Activated CD4-positive, alpha-beta memory T cell treated with anti-CD3 and anti-CD28 coated beads for 36 hours (primary cell): ENCODE data around the gene AGAP2. TPM values are rescaled to one million over a fixed set of nuclear protein-coding genes. Genes with fewer than 3 reads are reported as not detected.

Experiments used
- CTCF ChIA-PET: fragments of 350-600 bp; sonication (Branson Sonifier 250); formaldehyde crosslinking; loops from one replicate; lab custom pipeline; 2021; ENCODE audit warnings: antibody characterized with exemption, inconsistent platforms; lab: Charles Lee
- POLR2A ChIA-PET: fragments of 350-600 bp; sonication (Branson Sonifier 250); formaldehyde crosslinking; loops from one replicate; lab custom pipeline; 2021; ENCODE audit warnings: antibody characterized with exemption; lab: Charles Lee
- DNase-seq: peaks from one replicate; pipeline ENCODE4 v3.0.0-alpha.2; 2020
- H3K27ac Mint-ChIP-seq: one replicate; pipeline ENCODE4 v1.8.0; 2021; ENCODE audit warnings: mixed read lengths
- H3K27me3 Mint-ChIP-seq: one replicate; pipeline ENCODE4 v1.8.0; 2021; ENCODE audit warnings: mixed read lengths
- H3K36me3 Mint-ChIP-seq: one replicate; pipeline ENCODE4 v1.8.0; 2021; ENCODE audit warnings: mixed read lengths
- H3K4me1 Mint-ChIP-seq: one replicate; pipeline ENCODE4 v1.8.0; 2021; ENCODE audit warnings: low read depth, mixed read lengths
- H3K4me3 Mint-ChIP-seq: one replicate; pipeline ENCODE4 v1.8.0; 2021; ENCODE audit warnings: mild to moderate bottlenecking, mixed read lengths
- H3K9me3 Mint-ChIP-seq: one replicate; pipeline ENCODE4 v1.8.0; 2021; ENCODE audit warnings: mixed read lengths
- intact Hi-C: fragments of 100-400 bp; cut with micrococcal nuclease; formaldehyde crosslinking; loops from one replicate; pipeline ENCODE4 v1.15.1; 2023
- total RNA-seq, 2 experiments: library from RNA; stranded (reverse); gene quantifications; one replicate each; pipeline ENCODE4 v1.2.3, GENCODE V29; 2021

The AGAP2 gene
- total RNA-seq, 2 experiments from 2014 or later: 32.4 to 34.0 TPM

DNA sequence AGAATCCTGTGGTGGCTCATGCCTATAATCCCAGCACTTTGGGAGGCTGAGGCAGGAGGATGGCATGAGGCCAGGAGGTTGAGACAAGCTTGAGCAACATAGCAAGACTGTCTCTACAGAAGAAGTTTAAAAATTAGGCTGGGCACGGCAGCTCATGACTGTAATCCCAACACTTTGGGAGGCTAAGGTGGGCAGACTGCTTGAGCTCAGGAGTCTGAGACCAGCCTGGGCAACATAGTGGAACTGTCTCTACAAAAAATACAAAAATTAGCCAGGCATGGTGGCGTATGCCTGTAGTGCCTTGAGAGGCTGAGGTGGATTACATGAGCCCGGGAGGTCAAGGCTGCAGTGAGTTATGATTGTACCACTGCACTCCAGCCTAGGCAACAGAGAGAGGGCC, 29.3 kb upstream of the AGAP2 start:
- peaks cover 28% of the 10 kb centered on the region for H3K36me3 Mint-ChIP-seq
- CTCF ChIA-PET: interaction anchor here (1.2 to 5.1 kb wide), 3 partner anchors 9 to 15 kb away, joined by 9 to 52 read pairs (median 9); partner anchors contain the start of gene TSFM
- no peak overlapping the region for H3K4me3 Mint-ChIP-seq
- H3K9me3 Mint-ChIP-seq: no peaks in the 10 kb centered on the region
- POLR2A ChIA-PET: no interaction called here
- intact Hi-C loops: no loop called here
- peaks cover 44% of the 10 kb centered on the region for H3K4me1 Mint-ChIP-seq
- no peak overlapping the region for H3K27ac Mint-ChIP-seq
- no peak for DNase-seq
- H3K27me3 Mint-ChIP-seq: peaks cover 2% of the 10 kb centered on the region

GRCh38 chr12:57767305-57767698, 28.8 kb upstream of the AGAP2 start:
- Mint-ChIP-seq H3K9me3 (no peaks in the 10 kb centered on the region), H3K36me3 (peaks cover 29% of the 10 kb centered on the region), H3K4me3 (no peak overlapping the region), H3K27ac (no peak overlapping the region), H3K4me1 (peaks cover 43% of the 10 kb centered on the region), H3K27me3 (peaks cover 2% of the 10 kb centered on the region)
- CTCF ChIA-PET: interaction anchor here (1.2 to 5.1 kb wide), 3 partner anchors 8 to 16 kb away, joined by 9 to 52 read pairs (median 9); partner anchors contain the start of gene TSFM
- DNase-seq: no peak
- intact Hi-C loops: no loop called here
- POLR2A ChIA-PET: no interaction called here

DNA sequence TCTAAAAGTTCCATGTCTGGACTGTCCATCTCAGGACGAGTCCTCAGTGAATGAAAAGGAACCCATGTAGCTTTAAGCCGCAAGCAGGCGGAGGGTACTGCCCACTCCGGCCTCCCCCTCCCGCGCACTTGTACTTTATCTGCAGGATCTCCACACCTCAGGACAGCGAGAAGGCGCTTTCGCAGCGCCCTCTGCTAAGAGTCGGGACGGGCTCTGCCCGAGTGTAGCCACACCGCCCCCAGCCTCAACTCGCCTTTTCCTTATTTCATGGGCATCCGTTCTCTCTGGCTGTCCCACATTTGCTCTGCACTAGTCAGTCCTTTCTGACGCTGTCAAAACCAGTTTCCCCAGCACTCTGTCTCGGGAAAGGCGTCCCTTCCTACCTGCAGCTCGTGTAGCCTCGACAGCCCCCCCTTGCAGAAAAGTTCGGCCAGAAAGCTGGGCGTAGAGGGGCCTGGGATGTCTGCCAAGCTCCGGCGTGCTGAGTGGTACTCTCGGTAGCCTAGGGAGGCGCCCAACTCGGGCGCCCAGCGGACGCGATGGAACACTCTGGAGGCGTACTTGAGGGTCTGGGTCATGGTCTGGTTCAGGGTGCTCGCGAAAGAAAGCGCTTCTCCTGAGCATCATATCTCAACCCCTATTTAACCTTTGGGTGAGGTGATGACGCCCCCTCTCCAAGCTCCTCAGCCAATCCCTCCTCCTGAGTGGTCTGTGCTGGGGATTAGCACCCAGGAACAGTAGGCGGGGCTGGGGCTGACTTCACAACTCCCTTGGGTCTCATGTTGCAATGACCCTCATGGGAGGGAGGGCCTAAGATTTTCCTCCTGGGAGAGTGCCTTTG, 28.1 kb upstream of the AGAP2 start, which contains the start of gene CYP27B1:
TSS of gene CYP27B1 (minus strand) at position 615 of the 841 bp plus-strand sequence. CDS start at position 578, 37 bp downstream.
- no peak for DNase-seq
- ChIA-PET POLR2A (interaction anchor here (0.7 to 1.0 kb wide), 4 partner anchors 10 to 69 kb away, joined by 3 to 4 read pairs (median 4); no protein-coding TSS in a partner anchor), CTCF (interaction anchor here (1.0 to 5.1 kb wide), 4 partner anchors 8 to 17 kb away, joined by 3 to 52 read pairs (median 9); partner anchors contain the start of gene TSFM)
- Mint-ChIP-seq H3K9me3 (no peaks in the 10 kb centered on the region), H3K27ac (peak within 1 kb of the TSS; percentile 13), H3K27me3 (peaks cover 2% of the 10 kb centered on the region), H3K36me3 (peaks cover 29% of the 10 kb centered on the region), H3K4me1 (peaks cover 41% of the 10 kb centered on the region), H3K4me3 (peak within 1 kb of the TSS; percentile 86)
- intact Hi-C loops: no loop called here

DNA sequence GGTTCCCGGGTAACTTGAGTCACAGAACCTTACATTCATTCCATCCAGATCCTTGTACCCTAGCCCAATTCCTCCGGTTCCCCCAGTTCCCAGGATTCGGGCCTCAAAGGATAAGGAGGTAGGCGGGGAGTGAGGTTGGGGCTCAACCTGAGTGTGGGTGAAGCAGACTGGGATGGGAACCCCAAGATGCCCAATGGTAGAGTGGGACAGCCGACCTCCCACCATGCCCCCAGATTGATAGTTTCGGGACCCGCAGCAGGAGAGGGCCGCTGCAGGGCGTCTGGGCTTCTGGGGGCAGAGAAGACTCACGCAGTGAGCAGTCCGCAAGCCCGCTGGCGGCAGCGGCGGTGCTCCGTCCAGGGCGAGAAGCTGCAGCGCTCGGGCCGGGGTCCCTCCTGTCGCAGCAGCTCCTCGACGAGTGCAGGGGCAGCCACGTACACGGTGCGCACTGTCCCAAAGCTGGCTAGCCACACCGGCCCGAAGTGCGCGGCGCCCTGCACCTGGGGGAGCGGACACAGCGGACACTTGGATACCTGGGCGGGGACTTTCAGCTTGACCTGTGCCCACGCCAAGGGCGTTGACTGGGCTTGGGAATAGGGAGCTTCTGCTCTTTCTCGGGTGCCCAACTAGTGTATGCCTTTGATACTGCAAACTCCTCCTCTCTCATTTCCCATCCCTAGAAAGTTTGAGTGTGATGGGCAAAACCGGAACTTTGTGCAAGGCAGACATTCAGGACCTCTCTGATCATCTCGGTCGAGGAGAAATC, 27.3 kb upstream of the AGAP2 start:
- Mint-ChIP-seq H3K4me1 (peaks cover 34% of the 10 kb centered on the region), H3K4me3 (peak overlapping the region; percentile 86), H3K36me3 (peaks cover 26% of the 10 kb centered on the region), H3K27me3 (peaks cover 2% of the 10 kb centered on the region), H3K9me3 (no peaks in the 10 kb centered on the region), H3K27ac (peak overlapping the region; percentile 77)
- DNase-seq: no peak
- POLR2A ChIA-PET: interaction anchor here (0.7 to 1.3 kb wide), 6 partner anchors 9 to 70 kb away, joined by 3 to 5 read pairs (median 4); partner anchors contain the start of gene MARCHF9
- intact Hi-C loops: loop anchor here (1.0 to 2.0 kb wide), 2 partner anchors 10 to 133 kb away; no protein-coding TSS in a partner anchor
- CTCF ChIA-PET: interaction anchor here (1.0 to 5.1 kb wide), 6 partner anchors 9 to 130 kb away, joined by 3 to 52 read pairs (median 8); partner anchors contain the start of genes CDK4 and TSFM

DNA sequence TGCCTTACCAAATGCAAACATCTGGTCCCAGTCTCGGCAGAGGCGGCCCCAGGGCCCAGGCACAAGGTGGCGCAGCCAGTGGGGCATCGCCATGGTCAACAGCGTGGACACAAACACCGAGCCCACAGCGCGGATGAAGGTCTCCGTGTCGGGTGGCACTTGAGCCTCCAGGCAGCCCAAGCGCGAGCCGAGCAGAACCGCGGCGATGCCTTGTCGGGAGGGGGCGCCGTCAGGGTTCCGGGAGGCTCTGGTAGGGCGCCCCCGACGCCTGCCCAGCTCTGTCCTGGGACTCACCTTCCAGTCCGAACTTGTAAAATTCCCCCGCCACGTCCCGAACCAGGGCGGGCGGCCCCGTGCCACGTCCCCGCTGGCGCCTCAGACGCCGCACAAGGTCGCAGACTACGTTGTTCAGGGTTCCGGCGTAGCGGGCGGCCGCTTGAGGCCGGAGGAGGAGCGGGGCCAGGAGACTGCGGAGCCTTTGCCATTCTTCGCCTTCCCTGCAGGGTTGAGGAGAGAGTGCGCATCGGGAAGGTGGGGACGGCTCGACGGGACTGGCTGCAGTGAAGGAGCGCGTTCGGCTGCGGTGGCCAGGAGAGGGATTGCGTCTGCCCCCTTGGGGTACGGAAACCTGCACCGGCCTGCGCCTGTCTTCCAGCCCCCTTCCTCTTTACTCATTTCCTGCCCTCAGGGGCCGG, 26.6 kb upstream of the AGAP2 start:
- intact Hi-C loops: loop anchor here (1.0 to 2.0 kb wide), 2 partner anchors 9 to 134 kb away; no protein-coding TSS in a partner anchor
- H3K4me1 Mint-ChIP-seq: peaks cover 28% of the 10 kb centered on the region
- peak; percentile 79 for DNase-seq
- H3K36me3 Mint-ChIP-seq: peaks cover 26% of the 10 kb centered on the region
- ChIA-PET CTCF (interaction anchor here (0.6 to 5.1 kb wide), 8 partner anchors 8 to 174 kb away, joined by 3 to 52 read pairs (median 4); partner anchors contain the start of genes CDK4, PIP4K2C and TSFM), POLR2A (interaction anchor here (0.8 to 1.3 kb wide), 5 partner anchors 9 to 20 kb away, joined by 3 to 5 read pairs (median 3); partner anchors contain the start of genes MARCHF9 and TSPAN31)
- peak overlapping the region; percentile 77 for H3K27ac Mint-ChIP-seq
- peaks cover 2% of the 10 kb centered on the region for H3K27me3 Mint-ChIP-seq
- no peaks in the 10 kb centered on the region for H3K9me3 Mint-ChIP-seq
- peak overlapping the region; percentile 86 for H3K4me3 Mint-ChIP-seq

DNA sequence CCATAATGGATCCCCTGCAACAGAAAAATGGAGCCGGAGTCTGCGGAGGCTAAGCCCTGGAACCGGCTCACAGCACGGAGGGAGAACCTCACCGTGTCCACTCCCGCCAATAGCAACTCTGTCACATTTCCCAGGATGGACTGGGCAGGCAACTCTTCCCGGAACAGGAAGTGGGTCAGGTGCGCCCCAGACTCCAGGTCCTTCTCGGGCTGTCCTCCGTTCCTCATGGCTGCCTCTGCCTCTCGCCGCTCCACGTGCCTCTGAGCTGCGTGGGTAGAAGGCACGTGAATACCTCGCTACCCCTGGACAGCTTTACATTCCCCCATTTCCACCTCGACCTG, 26.1 kb upstream of the AGAP2 start:
- Mint-ChIP-seq H3K36me3 (peaks cover 24% of the 10 kb centered on the region), H3K4me3 (peak overlapping the region; percentile 86), H3K27me3 (peaks cover 2% of the 10 kb centered on the region), H3K27ac (peak overlapping the region; percentile 77), H3K4me1 (peaks cover 31% of the 10 kb centered on the region), H3K9me3 (no peaks in the 10 kb centered on the region)
- ChIA-PET POLR2A (interaction anchor here (0.8 to 1.3 kb wide), 4 partner anchors 8 to 20 kb away, joined by 3 to 5 read pairs (median 4); partner anchors contain the start of genes MARCHF9 and TSPAN31), CTCF (interaction anchor here (0.6 to 5.1 kb wide), 8 partner anchors 8 to 173 kb away, joined by 3 to 52 read pairs (median 4); partner anchors contain the start of genes CDK4, PIP4K2C and TSFM)
- intact Hi-C loops: loop anchor here (1.0 to 2.0 kb wide), 2 partner anchors 8 to 134 kb away; no protein-coding TSS in a partner anchor
- peak; percentile 51 for DNase-seq

DNA sequence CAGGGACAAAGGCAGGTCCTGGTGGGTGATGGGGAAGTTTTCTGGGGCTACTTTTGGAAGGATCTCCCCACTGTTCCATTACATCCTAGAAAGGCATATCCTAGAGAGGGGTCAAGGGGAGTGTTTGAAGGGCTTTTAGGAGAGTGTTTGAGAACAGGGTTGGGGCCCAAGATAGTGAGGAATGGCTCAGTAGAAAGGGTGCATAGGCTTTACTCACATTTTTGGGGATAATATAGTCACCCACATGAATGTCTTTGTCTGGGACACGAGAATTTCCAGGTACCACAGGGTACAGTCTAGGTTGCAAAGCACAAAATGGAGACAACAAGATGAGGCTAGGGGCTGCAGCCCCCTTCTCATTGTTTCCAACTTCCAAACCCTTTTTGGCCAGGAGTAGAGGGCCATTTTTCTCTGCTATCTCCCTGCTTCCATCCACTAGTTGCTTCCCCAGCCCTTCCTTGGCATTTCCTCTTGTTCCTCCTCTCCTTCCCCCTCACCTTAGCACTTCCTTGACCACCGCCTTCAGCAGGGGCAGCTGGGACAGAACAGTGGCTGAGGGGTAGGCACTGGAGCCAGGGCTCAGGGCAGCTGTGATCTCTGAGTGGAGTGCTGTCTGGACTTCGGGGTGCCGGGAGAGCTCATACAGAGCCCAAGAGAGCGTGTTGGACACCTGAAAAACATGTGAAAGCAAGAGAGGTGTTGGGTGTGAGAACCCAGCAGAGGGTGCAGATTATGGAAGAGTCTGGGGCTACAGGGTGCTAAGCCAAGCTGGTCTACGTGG, 25.5 kb upstream of the AGAP2 start:
- Mint-ChIP-seq H3K27me3 (peaks cover 2% of the 10 kb centered on the region), H3K9me3 (no peaks in the 10 kb centered on the region), H3K27ac (no peak overlapping the region), H3K4me1 (peaks cover 35% of the 10 kb centered on the region), H3K4me3 (peak overlapping the region; percentile 86), H3K36me3 (peaks cover 27% of the 10 kb centered on the region)
- no peak for DNase-seq
- ChIA-PET CTCF (interaction anchor here (0.6 to 5.1 kb wide), 8 partner anchors 7 to 173 kb away, joined by 3 to 52 read pairs (median 4); partner anchors contain the start of genes CDK4, PIP4K2C and TSFM), POLR2A (interaction anchor here (0.8 to 1.3 kb wide), 5 partner anchors 7 to 19 kb away, joined by 3 to 5 read pairs (median 4); partner anchors contain the start of genes EEF1AKMT3, MARCHF9, METTL1 and TSPAN31)
- intact Hi-C loops: loop anchor here (2.0 kb wide), 1 partner anchor 135 kb away; no protein-coding TSS in a partner anchor

DNA sequence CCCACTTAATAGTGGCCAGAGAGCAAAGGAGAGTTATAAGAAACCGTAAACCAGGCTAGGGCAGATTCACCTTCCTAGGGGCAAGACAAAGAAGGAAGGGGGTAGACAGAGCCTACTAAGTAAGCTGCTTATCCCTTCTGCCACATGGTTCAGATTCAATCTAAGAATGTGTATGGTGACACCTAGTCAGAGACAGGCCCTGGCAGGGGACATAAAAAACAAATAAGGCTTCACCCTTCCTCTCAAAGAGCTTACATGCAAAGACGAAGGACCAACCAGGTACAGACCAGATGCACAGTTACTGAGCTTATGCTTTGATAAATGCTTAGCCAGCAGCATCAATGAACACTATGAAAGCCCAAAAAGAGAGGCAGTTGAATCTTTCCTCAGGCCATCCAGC, 23.9 kb upstream of the AGAP2 start:
- no peak overlapping the region for H3K4me3 Mint-ChIP-seq
- peaks cover 2% of the 10 kb centered on the region for H3K27me3 Mint-ChIP-seq
- ChIA-PET CTCF (interaction anchor here (0.6 kb wide), 1 partner anchor 84 kb away, joined by 3 read pairs; the partner anchor contains the start of gene CTDSP2), POLR2A (no interaction called here)
- intact Hi-C loops: no loop called here
- H3K4me1 Mint-ChIP-seq: peaks cover 38% of the 10 kb centered on the region
- H3K27ac Mint-ChIP-seq: no peak overlapping the region
- no peaks in the 10 kb centered on the region for H3K9me3 Mint-ChIP-seq
- H3K36me3 Mint-ChIP-seq: peaks cover 22% of the 10 kb centered on the region
- no peak for DNase-seq

DNA sequence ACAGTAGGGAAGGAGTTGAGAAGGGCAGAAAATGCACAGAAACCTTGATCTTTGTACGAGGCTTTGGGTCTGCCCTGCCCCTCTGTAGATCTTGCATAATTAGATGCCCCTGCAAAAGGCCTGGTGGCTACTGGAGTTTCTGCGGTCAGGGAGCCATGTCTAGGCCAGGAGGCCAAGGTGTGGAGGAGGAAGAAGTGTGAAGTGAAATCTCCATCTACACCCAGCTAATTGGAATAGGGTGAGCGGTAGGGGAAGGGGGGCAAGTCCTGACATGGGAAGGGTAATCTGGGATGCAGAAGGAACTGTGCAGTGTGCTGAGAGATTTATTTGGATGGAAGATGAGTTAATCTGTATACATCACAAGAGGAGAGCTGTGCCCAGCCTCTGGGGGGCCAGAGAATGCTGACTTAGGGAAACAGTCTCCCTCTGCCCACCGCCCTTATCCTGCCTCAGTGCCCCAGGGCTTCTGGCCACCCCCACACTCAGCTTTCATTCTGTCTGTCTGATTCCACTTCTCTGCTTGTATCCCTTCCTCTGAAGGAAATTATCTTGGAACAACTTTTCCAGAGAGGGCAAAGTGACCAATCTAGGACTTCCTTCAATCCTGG, 23.0 kb upstream of the AGAP2 start:
- POLR2A ChIA-PET: no interaction called here
- intact Hi-C loops: no loop called here
- H3K9me3 Mint-ChIP-seq: no peaks in the 10 kb centered on the region
- peaks cover 2% of the 10 kb centered on the region for H3K27me3 Mint-ChIP-seq
- peaks cover 38% of the 10 kb centered on the region for H3K4me1 Mint-ChIP-seq
- CTCF ChIA-PET: interaction anchor here (1.2 to 1.4 kb wide), 3 partner anchors 11 to 144 kb away, joined by 3 read pairs; partner anchors contain the start of gene EEF1AKMT3
- no peak for DNase-seq
- H3K27ac Mint-ChIP-seq: no peak overlapping the region
- no peak overlapping the region for H3K4me3 Mint-ChIP-seq
- H3K36me3 Mint-ChIP-seq: peaks cover 26% of the 10 kb centered on the region
